ENCODE measurements around the gene CYLD. TPM values are rescaled to one million over a fixed set of nuclear protein-coding genes. Genes with fewer than 3 reads are reported as not detected.
A peak's percentile ranks its signal among the peaks of the same experiment; 100 is the strongest.

The CYLD gene
- total RNA-seq, 1 donor from 2014 or later, result 33.9 TPM

DNA sequence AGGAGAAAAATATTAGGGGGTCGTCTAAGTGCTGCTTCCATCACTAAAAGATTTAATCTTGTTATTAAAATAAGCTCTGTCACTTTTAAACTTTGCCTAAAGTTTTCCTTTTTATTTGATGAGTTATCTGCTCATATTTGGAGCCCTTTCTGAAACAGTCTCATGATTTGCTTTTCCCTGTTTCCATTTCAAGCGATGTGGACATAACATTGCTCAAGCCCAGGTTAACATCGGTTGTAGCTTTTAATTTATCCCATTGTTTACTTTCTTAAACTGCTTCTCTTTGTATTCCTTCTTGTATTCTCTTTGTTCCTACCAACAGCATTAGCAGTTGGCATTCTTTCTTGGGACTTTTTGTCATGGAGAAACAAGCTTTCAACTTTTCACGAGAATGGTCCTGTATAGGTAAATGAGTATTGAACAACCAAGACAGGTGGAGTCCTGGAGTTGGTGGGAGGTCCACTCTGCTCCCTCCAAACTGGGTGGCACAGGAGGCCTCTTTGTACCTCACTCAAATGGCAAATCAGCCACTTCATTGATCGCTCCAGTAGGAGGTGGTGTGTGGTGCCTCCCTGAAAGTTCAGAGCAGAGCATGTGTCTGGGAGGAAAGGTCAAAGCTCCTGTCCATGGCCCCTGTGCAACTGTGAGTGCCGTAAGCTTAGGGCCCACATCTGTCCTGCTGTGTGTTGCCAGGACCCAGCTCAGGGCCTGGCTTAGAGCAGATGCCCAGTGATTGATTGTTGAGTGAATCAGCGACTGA is 107.0 kb downstream of the CYLD start:
- no peaks in the 10 kb centered on the region for H3K9me3 ChIP-seq
- no peak overlapping the region for H3K4me3 ChIP-seq
- TF ChIP-seq POLR2AphosphoS5 (IDR thresholded peaks at IDR 0.05; ENCODE audit: insufficient read depth in 1 of 2, low read depth in 1 of 2), result no peak
- no peak for TF ChIP-seq POLR2A (IDR thresholded peaks at IDR 0.05)
- TF ChIP-seq, protein P1, sequence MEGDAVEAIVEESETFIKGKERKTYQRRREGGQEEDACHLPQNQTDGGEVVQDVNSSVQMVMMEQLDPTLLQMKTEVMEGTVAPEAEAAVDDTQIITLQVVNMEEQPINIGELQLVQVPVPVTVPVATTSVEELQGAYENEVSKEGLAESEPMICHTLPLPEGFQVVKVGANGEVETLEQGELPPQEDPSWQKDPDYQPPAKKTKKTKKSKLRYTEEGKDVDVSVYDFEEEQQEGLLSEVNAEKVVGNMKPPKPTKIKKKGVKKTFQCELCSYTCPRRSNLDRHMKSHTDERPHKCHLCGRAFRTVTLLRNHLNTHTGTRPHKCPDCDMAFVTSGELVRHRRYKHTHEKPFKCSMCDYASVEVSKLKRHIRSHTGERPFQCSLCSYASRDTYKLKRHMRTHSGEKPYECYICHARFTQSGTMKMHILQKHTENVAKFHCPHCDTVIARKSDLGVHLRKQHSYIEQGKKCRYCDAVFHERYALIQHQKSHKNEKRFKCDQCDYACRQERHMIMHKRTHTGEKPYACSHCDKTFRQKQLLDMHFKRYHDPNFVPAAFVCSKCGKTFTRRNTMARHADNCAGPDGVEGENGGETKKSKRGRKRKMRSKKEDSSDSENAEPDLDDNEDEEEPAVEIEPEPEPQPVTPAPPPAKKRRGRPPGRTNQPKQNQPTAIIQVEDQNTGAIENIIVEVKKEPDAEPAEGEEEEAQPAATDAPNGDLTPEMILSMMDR (IDR thresholded peaks at IDR 0.05), result no peak
- H3K4me1 ChIP-seq, result no peaks in the 10 kb centered on the region
- no peaks in the 10 kb centered on the region for H3K36me3 ChIP-seq
- intact Hi-C loops (cut with DNase I), result no loop called here
- no peaks in the 10 kb centered on the region for H3K27me3 ChIP-seq
- peak; percentile 31 to 52 for DNase-seq (ENCODE audit: extremely low spot score in 2 of 2)
- H3K27ac ChIP-seq, result no peak overlapping the region

Small RNA genes lying within 50 kb of the gene (microRNA-seq; reads per million reads assigned to microRNA genes)
- not detected for gene MIR3181 (ENCODE audit: borderline number of aligned reads, borderline replicate concordance)

Small RNA genes lying within 50 kb of the gene (small RNA-seq; reads per million reads assigned to genes)
- gene MIR3181, result not detected

Other genes with a start within 250 kb of the CYLD start
- 1.7 TPM for gene NKD1, start 193.7 kb upstream of the CYLD start, total RNA-seq
- gene SNX20, start 60.8 kb upstream of the CYLD start, total RNA-seq, result 2.2 TPM
- 43.5 TPM for gene NOD2, start 48.5 kb upstream of the CYLD start, total RNA-seq

Data from vagina (tissue), 2 donors.